Right lobe of liver (tissue), 4 donors: ENCODE measurements around the gene ZSCAN10.

Experiments used
- POLR2A ChIP-seq: fragments of 450-650 bp; IDR thresholded peaks from one replicate; pipeline ENCODE4 v1.6.1; 2017; ENCODE audit warnings: antibody characterized with exemption, mild to moderate bottlenecking
- TF ChIP-seq, protein P1 (sequence below), 4 donors: fragments of 200-600 bp in 3 of 4; fragments of 450-650 bp in 1 of 4; IDR thresholded peaks; one replicate each; pipeline versions ENCODE4 v1.5.1 to v1.8.0; 2016 to 2022; ENCODE audit warnings: antibody characterized with exemption in 4 of 4, mild to moderate bottlenecking in 2 of 4
- donor health status: DM: no; HTN: no; CAD: no.
- donor health status: DM: no; HTN: no; CAD: no.
- donor health status: DM: no; HTN: yes; CAD: no.

DNA sequence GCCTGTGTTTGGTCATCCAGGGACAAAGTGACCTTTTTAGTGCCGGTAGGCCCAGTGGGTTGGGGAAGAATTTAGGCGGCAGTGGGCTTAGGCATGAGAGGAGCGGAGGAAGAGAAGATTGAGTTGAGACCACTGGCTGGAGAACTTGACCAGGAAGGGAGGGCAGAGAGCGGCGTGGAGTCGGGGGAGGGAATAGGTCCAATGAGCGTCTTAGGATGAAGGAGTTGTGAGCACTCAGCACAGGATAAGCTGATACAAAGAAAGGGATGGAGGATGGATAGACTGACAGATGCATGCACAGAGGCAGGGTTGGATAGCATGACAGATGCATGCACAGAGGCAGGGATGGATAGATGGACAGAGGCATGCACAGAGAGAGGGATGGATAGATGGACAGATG lies 25.6 kb downstream of the ZSCAN10 start:
- TF ChIP-seq, protein P1, sequence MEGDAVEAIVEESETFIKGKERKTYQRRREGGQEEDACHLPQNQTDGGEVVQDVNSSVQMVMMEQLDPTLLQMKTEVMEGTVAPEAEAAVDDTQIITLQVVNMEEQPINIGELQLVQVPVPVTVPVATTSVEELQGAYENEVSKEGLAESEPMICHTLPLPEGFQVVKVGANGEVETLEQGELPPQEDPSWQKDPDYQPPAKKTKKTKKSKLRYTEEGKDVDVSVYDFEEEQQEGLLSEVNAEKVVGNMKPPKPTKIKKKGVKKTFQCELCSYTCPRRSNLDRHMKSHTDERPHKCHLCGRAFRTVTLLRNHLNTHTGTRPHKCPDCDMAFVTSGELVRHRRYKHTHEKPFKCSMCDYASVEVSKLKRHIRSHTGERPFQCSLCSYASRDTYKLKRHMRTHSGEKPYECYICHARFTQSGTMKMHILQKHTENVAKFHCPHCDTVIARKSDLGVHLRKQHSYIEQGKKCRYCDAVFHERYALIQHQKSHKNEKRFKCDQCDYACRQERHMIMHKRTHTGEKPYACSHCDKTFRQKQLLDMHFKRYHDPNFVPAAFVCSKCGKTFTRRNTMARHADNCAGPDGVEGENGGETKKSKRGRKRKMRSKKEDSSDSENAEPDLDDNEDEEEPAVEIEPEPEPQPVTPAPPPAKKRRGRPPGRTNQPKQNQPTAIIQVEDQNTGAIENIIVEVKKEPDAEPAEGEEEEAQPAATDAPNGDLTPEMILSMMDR (IDR thresholded peaks at IDR 0.05), result no peak
- no peak for TF ChIP-seq POLR2A
